NCI-H345 (cell line): ENCODE measurements around the gene DUSP28.
A peak's percentile ranks its signal among the peaks of the same experiment; 100 is the strongest.
"Not testable (repeated sequence)": the region's sequence is repeated elsewhere in the genome, so short reads cannot be mapped to it uniquely, and the experiment has no call there.

Experiments used
- DNase-seq: peaks from one replicate; lab custom pipeline; 2025; lab: John Stamatoyannopoulos, UW

DUSP28 gene, protein sequence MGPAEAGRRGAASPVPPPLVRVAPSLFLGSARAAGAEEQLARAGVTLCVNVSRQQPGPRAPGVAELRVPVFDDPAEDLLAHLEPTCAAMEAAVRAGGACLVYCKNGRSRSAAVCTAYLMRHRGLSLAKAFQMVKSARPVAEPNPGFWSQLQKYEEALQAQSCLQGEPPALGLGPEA

DNA sequence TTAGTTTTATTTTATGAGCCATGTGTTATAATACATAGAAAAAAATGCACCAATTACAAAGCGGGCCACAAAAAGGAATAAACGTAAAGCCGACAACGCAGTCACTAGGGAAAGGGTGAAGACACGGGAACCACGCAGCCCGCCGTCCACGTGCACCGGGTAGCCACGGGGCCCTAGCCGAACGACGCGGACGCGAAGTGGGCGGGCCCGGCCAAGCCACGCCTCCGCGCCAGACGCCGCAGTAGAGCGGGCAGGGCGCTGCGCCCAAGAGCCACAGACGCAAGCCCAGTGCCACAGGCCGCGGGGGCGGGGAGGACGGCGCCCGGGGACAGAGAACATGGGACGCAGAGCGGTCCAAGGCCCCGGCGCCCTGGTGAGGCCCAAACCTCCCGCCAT is at the start of gene DUSP28:
Gene DUSP28 (plus strand): TSS at position 274 of the 396 bp plus-strand sequence. CDS start 328 bp downstream, outside the sequence.
- DNase-seq: peak; percentile 92

DNA sequence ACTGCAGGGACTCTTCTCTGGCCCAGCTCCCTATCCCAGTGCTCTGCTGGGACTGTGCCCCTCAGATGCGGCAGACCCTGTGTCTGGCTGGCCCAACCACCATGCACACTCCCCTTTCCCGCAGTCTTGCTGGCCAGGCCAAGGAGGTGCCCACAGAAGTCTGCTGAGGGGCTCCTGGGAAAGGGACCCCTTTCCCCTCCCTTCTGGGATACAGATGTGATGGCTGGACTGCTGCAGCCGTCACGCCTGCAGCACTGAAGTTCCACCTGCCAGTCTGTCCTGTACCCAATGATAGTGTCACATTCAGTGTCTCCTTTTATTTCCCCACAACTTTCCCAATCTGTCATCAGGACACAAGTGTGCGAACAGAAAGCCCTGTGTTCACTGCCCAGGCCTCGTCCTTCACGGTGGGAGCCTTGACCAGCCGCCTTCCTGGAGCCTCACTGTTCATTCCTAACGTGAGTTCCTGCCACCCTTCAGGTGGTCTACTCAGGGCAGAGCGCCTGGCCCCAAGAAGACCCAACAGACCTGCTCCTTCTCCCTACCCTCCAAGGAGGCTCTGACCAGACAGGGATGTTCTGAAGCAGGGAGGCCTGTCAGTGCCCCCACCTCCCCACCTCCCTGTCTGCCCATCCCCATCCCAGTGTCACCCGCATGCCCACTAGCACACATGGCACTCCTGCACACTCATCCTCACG is 49.5 kb upstream of the DUSP28 start:
- no peak for DNase-seq

DNA sequence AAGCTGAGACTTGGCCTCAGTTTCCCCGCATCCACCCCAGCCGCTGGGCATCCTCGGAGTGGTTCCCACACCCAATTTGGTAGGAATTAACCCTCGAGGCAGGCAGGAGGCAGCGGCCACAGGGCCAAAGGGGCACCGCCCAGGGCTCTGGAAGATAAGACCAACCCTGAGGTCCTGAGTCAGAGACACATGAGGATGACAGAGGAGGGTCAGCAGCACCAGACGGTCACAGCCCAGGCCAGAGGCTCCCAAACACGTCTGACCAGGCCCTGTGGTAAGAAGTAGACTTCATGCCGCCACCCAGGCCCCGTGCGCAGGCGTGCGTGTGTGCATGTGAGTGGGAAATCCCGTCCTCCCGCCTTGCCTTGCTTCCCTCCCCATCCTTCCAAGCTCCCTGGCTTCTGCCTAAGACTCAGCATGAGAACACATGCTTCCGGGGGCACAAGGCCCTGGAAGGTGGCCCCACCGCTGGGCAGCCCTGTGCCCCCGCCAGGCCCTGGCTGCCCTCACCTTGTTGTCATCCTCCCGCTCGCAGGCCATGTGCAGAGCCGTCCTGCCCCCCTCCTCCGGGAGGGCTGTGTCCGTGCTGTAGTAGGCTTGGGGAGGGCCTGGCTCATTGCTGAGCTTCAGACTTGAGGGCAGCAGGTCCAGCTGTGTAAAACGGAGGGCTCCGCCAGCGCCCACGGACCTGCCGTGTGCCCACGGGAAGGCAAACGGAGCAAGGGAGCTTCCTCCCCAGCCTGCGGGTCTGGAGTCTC is 48.6 kb upstream of the DUSP28 start:
- no peak for DNase-seq

DNA sequence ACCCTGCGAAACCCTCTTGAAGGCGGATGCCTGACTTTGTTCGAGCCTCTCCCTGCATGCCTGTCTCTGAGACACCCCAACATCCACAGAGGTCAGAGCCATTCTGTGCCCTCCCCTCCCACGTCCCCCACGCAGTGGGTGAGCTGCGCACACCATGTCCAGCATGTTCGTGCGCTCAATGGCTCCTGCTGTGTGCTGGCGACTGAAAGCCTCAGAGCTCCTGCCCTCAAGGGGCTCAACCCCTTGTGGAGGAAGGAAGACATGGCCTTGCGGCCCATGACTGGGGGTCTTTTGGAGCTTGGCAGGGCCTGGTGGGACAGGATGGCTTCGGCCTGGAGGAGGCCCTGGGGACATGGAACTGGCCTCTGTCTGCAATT is 48.1 kb upstream of the DUSP28 start:
- no peak for DNase-seq

DNA sequence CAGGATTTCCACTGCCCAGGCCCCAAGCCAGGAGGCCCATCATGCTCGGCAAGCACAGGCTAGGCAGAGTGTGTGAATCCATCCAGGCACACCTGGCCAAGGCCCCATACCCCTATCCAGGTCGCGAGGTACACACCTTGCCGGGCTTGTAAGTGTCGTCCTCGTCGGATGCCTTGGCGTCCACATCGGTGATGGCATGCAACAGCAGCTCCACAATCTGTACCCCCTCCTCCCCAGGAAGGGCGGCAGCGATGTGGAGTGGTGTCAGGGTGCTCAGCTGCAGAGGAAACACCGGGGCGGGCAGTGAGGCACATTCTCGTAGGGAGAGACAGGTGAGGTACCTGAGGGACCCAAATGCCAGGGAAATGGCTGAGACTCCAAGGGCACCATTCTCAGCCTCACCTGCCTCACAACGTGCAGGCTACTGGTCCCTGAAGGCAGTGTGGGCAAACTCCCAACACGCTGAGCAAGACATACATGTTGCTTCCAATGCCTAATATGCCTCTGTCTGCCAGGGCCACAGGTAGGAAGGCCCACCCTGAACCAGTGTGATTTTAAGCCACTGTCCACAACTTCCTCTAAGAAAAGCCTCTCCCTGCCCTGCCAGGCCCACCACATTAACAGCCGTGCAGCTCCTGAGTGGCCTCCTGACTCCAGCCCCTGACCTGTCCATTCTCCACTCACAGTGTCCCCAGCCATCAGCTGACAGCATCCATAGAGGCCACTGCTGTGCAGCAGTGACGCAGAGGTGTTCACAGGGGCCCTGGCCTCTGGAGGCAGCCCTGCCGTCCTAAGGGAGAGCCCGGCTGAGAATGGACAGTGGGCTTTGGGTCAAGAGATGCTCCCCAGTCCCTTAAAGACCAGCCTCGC is 47.3 kb upstream of the DUSP28 start:
- DNase-seq: no peak

DNA sequence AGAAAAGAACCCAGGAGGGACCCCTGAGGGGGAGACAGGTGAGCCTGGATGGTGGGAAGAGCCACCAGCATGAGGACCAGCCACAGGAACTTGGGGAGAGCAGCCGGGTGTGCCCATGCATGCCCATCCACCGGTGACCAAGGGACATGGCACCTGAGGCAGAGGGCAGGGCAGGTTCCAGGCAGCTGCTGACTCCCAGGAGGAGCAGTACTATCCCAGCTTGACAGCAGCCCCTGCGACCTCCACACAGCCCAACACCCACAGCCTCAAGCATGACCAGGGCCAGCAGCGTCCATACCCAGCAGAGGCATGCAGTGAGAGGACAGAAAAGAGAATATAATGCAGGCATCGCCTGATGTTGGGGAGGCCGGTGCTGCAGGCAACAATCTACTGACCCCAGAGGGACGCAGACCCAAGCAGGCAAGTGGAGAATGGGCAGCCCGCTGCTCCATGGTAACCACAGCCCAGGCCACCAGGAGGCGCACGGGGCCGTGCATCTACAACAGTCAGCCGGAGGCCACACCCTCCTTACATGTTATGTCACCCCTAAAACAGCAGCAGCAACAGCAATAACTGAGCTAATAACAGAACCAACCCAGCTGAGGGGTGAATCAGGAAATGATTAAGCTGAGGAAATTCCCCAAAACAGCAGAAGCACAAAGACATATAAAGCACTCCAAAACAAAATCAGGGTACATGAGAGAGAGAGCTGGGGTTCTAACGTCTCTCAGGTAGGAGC is 46.4 kb upstream of the DUSP28 start:
- no peak for DNase-seq

DNA sequence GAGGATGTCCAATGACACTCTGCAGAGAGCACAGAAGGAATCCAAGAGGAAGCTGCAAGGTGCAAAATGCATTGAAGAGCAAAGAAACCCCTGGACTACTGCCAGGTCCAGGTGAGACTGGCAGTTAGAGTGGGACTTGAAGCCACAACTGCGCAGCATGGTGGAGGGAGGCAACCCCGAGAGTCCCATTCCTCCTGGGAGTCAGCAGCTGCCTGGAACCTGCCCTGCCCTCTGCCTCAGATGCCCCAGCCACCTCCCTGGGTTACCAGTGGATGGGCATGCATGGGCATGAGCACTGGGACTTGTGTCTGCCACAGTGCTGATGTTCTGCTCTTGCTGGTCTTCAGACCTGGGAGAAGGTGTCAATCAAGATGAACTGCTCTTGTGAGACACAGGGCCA is 45.5 kb upstream of the DUSP28 start:
- DNase-seq: peak; percentile 27

DNA sequence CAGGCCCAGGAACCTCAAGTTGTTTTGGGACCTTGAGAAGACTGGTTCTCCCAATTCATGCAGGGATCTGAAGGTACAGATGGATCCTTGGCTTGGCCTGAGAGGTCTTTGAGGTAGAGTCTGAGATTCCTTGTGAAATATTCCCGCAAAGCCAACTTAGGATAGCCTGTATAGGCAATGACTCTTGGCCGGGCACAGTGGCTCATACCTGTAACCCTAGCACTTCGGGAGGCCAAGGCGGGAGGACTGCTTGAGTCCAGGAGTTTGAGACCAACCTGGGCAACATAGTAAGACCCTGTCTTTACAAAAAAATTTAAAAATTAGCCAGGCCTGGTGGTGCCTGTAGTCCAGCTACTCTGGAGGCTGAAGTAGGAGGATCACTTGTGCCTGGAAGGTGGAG is 42.8 kb upstream of the DUSP28 start:
- DNase-seq: no peak

DNA sequence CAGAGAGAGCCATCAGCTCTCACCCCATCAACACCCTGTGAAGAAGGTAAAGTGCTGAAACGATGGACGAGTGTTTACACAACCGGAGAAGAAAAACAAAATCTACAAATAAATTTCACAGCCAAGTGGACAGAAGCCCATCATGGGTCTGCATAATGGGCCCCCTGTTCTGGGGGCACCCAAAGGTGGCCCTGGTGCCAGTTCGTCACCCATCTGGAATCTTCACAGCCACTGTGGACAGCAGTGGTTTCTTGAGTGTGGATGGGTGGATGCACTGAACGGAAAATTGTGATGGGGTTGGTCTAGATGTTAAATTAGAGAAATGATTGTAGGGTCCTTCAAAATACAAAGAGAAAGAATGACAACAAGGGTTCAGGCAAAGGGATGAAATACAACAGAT is 41.2 kb upstream of the DUSP28 start:
- DNase-seq: no peak

DNA sequence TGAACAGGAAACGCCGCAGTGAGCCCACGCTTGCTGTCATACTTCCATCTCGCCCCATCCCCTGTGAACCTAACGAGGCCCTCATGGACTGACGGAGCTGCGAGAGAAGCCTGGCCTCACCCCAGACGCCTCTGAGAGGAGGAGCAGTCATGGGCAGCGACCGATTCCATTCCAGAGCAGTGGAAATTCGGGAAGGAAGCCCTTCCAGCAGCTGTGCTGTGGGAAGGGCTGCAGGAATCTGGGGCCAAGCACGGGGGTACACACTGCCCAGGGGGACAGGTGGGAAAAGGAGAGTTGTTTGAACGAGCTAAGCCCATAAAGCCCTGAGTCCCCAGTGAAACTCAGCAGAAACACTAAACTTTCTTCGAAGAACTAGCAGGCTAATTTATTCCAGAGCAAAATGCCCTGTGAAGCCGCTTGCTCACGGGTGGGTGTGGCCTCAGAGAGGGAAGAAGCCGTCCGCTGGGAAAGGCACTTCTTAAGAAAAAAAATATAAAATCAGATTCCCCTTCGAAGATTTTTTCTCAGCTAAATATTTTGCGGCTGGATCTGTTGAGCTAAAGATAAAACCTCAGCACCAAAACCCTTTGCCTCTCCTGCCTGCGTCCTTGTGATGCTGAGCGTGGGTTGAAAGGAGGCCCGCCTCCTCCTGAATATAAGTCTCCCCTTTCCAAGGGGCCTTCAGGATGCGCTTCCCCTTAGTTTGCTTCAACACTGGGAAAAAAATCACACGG is 40.6 kb upstream of the DUSP28 start:
- no peak for DNase-seq

DNA sequence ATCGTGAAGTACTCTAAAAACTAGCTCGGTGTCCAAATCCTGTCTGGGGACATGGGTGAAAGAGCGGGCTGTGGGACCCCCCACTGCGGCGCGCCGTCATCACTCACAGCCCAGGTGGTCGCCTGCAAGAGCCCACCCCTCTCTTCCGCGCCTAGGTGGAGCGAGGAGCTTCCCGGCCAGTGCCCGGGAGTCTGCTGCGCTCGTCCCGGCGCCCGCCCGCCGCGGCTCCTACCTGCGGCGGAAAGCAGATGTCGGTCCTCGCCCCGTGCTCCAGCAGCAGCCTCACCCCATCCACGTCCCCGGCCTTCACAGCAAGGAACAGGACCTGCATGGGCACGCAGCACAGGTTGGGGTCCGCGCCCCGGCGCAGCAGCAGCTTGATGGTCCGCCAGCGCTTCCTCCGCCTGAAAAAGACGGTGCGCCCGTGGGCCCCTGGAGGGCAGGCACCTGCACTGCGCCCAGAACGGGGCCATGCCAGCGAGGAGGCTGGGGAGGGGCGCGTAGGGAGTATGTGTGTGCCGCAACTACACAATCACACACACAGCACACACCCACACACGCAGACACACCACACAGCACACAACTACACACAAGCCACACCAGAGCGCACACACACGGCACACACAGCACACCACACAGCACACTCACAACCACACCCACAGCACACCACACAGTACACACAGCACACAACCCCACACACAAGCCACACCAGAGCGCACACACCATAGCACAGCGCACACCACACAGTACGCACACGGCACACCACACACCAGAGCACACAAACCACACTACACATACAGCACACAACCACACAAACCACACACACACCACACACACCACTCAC is 39.8 kb upstream of the DUSP28 start:
- no peak for DNase-seq

DNA sequence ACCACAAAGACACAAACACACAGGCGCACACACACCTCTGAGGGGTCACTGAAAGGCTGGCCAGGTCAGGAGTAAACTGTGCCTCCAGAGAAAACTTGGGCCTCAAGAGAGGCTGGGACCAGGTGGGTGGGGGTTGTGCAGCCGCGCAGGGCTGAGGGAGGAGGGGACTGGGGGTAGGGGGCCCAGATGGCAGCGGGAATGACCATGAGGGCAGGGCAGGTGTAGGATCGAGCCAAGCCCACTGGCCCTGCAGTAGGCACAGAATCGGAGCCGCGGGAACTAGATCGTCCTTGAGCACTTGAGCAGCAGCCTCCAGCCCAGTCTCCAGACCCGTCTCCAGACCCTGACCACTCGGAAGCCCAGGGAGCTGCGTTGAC is 39.2 kb upstream of the DUSP28 start:
- no peak for DNase-seq

DNA sequence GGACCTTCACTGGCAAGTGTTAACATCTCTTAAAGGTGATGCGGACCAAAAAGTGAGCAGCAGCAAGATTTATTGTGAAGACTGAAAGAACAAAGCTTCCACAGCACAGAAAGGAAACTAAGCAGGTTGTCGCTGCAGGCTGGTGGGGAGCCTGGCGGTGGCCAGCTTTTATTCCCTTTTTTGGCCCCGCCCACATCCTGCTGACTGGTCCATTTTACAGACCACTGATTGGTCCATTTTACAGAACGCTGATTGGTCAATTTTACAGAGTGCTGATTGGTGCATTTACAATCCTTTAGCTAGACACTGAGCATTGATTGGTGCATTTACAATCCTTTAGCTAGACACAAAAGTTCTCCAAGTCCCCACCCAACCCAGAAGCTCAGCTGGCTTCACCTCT is 38.3 kb upstream of the DUSP28 start:
- DNase-seq: not testable (repeated sequence)

DNA sequence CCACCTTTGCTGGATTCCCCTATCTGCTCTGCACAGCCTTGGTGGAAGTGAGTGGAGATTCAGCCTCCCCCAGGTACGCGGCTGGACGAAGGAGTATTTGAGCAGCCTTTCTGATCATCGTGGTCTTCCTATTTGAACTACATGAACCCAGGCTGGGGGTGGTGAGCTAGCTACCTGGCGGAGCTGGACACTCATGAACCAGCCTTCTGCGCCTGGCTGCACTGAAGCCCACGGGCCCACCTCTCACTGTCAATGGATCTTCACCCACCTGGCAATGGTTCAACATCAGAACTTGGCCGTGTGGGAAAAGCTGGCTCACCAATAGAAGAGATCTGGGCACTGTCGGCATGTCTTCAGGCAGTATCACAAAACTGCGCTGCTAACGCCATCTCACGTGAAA is 37.8 kb upstream of the DUSP28 start:
- DNase-seq: no peak

DNA sequence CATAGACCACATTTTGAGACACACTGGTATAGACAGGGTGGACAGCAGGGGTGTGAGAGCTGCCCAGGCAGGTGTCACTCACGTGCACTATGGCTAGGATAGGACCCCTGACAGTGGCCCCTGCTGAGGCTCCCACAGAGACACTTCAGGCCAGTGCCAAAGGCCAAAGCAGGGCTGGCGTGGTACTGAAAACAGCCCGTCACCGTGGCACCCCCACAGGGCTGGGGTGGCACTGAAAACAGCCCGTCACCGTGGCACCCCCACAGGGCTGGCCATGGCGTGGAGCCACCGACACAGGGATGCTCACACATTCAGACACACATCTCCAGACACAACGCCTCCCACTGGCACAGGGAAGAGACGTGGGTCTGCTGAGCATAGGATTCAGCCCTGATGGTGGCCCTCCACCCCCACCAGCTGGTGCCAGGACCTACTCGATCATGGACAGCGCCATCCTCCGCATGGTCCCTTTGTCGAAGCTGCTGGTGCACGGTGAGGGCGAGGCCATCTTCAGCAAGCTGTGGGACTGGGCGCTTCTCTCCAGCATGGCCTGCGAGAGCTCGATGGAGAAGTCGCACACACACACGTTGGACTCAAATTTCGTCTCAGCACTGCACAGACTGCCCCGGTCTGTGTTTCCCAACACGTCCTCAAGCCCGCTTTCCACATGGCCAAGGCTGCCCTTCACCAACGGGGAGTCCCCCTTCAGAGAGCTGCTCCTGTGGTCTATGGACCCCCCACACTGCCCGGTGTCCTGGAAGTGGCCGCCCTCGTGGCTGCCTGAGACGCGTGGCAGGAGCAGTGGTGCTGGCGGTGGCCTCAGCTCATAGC is 36.5 kb upstream of the DUSP28 start:
- DNase-seq: no peak

DNA sequence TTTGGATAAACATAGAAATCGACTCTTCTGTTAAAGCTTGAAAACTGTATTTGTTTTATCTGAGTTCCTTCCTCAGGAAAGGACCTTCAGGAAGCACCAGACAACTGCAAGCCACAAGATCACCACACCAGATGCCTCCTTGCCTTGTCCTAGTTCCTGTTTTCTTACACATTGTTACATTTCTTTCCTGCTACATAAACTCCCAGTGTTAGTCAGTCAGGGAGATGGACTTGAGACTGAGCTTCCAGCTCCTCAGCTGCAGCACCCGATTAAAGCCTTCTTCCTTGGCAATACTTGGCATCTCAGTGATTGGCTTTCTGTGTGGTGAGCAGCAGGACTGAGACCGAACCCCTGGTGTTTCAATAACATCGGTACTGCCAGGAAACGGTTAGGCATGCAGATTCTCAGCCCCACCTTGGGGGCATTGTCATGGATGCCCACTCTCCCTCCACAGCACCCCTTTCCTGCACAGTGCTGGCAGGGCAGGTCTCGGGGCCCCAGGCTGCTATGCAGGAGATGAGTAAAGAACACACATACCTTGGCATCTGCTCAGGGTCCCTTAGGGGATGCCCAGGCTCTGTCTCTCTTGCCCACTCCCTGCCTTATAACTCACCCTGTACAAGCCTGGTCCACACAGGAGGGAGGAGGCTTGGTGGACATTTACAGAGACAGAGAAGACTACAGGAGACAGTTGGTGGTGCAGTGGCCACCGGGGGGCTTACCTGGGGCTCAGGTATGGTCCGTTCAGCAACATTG is 35.0 kb upstream of the DUSP28 start:
- DNase-seq: no peak

DNA sequence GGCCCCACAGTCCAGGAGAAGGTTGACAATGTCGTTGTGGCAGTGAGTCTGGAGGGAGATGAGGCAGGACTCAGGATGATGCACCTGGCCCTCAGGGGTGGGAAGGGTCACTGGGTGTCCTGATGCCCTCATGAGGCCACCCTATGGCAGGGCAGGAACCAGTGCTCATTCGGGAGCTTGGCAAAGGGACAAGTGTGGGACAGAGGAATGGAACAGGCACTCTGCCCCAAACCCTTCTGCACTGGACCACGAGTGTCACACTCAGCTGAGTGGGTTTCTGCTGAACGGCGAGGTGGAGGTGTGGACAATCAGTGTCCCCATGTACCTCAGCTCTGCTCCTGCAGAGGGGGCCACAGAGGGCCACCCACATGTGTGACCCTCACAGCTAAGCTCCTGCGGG is 34.4 kb upstream of the DUSP28 start:
- no peak for DNase-seq

DNA sequence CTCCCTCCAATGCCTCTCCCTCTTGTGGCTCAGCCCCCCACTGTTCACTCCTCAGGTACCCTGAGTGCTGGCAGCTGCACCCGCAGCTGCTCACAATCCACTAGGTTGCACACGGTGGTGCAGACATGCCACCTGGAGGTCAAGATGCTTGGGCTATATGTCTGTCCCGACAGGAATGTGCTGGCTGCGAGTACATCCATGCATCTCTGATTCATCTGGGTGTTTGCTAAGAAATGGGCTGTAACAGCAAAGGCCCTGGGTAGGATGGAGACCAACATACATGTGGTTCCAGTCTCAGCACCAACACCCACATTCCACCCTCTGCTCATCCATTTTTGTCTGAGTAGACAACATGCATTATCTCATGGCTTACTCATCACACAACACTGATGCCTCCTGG is 33.6 kb upstream of the DUSP28 start:
- DNase-seq: no peak
